ENCODE measurements around the gene HMCN2.
A peak's percentile ranks its signal among the peaks of the same experiment; 100 is the strongest.

HMCN2 gene

DNA sequence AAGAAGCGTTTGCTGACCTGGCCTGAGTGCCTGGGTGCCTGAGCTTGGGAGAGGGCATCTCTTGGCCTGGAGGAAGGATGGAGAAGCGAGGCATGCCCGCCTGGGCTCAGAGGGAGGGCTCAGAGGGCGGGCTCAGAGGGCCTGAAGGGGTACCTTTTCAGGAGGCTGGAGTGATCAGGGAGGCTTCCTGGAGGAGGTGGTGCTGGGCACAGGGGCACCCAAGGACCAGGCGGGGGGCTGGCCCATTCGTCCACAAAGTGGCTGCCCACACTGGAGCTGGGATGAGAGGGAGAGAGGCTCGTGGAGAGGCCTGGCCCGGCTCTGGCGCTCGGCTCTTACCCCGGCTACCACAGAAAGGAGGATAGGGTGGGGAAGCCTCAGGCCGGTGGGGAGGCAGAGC, 212.0 kb downstream of the HMCN2 start:
- no peak overlapping the region for H3K4me3 ChIP-seq (ENCODE audit: low read length)
- DNase-seq (ENCODE audit: low read depth), result no peak
- TF ChIP-seq, protein P1, sequence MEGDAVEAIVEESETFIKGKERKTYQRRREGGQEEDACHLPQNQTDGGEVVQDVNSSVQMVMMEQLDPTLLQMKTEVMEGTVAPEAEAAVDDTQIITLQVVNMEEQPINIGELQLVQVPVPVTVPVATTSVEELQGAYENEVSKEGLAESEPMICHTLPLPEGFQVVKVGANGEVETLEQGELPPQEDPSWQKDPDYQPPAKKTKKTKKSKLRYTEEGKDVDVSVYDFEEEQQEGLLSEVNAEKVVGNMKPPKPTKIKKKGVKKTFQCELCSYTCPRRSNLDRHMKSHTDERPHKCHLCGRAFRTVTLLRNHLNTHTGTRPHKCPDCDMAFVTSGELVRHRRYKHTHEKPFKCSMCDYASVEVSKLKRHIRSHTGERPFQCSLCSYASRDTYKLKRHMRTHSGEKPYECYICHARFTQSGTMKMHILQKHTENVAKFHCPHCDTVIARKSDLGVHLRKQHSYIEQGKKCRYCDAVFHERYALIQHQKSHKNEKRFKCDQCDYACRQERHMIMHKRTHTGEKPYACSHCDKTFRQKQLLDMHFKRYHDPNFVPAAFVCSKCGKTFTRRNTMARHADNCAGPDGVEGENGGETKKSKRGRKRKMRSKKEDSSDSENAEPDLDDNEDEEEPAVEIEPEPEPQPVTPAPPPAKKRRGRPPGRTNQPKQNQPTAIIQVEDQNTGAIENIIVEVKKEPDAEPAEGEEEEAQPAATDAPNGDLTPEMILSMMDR (conservative IDR thresholded peaks at IDR 0.05; ENCODE audit: low read length), result no peak

DNA sequence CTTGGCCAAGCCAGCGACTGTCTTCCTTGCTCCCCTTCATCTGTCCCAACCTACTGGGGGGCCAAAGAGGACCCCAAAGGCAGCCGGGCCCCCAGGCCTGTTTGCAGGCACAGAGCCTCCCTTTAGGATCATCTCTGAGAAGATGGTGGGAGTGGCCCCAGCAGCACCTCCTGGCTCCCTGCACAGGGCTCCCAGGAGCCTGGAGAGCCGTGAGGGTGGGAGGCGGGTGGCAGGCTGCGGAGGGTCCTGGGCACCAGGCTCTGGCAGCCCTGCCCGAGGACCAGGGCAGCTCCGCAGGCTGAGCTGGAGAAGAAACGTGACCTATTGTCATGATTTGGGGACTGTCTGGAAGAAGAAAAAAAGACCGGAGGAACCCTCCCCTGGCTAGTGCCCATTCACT, 212.6 kb downstream of the HMCN2 start:
- H3K4me3 ChIP-seq (ENCODE audit: low read length), result no peak overlapping the region
- DNase-seq (ENCODE audit: low read depth), result no peak
- TF ChIP-seq, protein P1 (conservative IDR thresholded peaks at IDR 0.05; ENCODE audit: low read length), result no peak

DNA sequence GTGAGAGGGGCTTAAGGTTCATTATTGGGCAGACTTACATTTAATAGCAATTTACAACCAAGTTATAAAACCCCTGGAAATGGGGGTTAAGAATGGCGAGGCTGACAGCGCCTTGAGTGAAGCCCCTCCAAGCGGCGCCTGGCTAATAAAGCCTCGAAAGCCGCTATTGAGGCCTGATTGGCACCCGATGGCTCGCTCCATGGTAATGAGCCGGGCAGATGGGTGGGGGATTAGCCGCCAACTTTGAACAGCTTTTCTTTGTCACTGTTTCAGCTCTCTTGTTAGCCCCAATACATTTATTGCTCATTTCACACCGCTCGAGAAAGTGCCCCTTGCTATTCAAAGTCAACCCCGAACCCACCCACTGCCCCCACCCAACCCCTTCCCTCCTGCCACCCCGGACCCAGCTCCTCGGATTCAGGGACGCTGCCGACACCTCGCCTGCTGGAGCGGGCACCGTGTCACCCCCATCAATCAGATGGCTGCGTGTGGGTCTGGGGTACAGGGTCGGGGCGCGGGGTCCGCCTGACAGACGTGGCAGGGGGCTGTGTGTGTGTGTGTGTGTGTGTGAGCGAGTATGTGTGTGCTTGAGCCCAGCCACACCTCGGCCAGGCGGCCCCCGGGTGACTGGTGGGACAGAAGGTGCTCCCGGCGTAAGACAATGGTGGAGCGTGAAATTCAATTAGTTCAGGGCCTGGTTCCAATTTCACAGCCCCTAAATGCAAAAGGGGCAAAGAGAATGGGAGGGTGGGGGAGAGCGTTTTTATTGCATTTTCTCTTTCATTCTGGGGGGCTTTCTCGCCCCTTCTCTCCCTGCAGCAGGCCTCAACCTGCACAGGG, 213.4 kb downstream of the HMCN2 start:
- TF ChIP-seq, protein P1 (conservative IDR thresholded peaks at IDR 0.05; ENCODE audit: low read length), result no peak
- no peak overlapping the region for H3K4me3 ChIP-seq (ENCODE audit: low read length)

DNA sequence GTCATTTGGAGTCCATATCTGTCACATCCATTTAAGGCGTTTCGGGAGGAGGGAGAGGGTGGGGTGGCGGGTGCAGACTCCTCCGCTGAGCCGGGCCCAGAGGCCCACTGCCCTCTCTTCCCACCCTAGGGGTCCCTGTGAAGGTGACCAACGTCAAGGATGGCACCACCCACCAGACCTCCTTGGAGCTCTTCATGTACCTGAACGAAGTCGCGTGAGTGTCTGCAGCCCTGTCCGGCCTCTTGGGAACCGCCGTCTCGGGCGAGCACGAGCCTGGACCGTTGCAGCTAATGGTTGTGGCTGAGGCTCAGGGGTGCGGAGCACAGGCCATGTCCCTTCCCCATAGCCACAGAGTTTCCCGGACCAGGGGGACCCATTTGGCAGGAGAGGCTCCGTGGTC, 214.0 kb downstream of the HMCN2 start:
- no peak overlapping the region for H3K4me3 ChIP-seq (ENCODE audit: low read length)
- TF ChIP-seq, protein P1 (conservative IDR thresholded peaks at IDR 0.05; ENCODE audit: low read length), result no peak
- DNase-seq (ENCODE audit: low read depth), result no peak

More for the DNA sequence above, 213.4 kb downstream of the HMCN2 start:
- no peak for DNase-seq (ENCODE audit: low read depth)

DNA sequence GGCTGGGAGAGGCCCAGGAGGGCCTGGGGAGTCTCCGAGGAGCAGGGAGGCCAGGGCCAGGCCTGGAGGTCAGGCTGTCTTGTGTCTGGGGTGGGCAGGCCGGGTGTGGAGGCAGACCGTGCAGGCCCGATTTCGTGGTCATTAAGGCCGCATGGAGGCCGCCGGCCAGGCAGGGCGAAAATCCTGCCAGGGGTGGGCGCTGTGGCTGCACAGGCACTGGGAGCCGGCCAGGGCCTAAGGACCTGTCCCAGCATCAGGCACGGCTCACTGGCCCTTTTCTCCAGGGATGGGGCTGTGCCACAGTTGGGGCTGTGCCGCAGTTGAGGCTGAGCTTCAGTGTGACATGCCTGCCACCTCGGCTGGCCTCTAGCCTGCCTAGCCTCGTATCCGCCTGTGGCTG, 215.1 kb downstream of the HMCN2 start:
- no peak for DNase-seq (ENCODE audit: low read depth)
- TF ChIP-seq, protein P1 (conservative IDR thresholded peaks at IDR 0.05; ENCODE audit: low read length), result no peak
- no peak overlapping the region for H3K4me3 ChIP-seq (ENCODE audit: low read length)

DNA sequence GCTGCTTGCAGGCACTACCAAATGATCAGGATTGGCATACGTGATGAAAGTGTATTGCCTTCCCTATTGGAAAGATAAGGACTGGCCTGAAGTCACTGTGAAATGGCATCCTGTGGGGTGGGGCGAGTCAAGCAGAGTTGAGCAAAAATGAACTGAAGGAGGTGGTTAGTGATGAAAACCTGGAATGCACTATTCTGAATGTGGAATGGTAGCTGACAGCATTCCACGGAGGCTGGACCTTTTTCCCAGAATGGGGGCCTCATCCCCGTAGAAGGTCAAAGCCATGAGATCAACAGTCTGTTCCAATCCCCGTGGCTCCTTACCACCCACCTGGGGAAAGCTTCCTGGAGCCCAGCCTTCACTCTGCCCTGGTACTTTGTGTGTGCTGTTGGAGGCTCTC, 216.9 kb downstream of the HMCN2 start:
- TF ChIP-seq, protein P1 (conservative IDR thresholded peaks at IDR 0.05; ENCODE audit: low read length), result no peak
- DNase-seq (ENCODE audit: low read depth), result peak; percentile 10
- no peak overlapping the region for H3K4me3 ChIP-seq (ENCODE audit: low read length)

DNA sequence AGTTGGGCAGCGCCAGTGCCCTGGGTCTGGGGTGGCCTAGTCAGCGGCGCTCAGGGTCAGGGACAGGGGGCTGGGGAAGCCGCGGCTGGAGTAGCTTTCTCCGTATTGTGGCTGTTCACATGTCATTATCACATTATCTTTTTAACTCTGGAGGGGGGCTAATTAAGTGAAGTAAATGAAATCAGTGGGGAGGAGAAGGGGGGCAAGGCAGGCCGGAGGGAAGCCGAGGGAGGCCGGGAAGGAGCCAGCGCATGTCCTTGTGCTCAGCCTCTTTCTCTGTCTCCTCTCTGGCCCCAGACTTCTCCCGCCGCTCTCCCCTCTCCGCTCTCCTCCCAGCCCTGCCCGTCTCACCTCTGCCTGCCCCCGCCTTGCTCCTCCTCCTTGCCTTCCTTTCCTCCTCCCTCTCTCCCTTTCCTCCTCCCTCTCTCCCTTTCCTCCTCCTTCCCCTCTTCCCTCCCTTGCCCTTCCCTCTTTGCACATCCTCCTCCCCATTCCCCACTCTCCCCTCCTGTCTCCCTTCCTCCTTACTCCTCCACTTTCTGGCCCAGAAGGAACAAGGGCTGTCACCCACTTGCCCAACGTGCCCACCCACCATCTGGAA, 217.9 kb downstream of the HMCN2 start:
- TF ChIP-seq, protein P1 (conservative IDR thresholded peaks at IDR 0.05; ENCODE audit: low read length), result no peak
- H3K4me3 ChIP-seq (ENCODE audit: low read length), result no peak overlapping the region
- no peak for DNase-seq (ENCODE audit: low read depth)

Measured in AG10803 (cell line).